ENCODE measurements around the gene CUL9. TPM values are rescaled to one million over a fixed set of nuclear protein-coding genes. Genes with fewer than 3 reads are reported as not detected.

CUL9 gene
- total RNA-seq, 2 experiments from 2014 or later = 32.9 to 37.0 TPM

DNA sequence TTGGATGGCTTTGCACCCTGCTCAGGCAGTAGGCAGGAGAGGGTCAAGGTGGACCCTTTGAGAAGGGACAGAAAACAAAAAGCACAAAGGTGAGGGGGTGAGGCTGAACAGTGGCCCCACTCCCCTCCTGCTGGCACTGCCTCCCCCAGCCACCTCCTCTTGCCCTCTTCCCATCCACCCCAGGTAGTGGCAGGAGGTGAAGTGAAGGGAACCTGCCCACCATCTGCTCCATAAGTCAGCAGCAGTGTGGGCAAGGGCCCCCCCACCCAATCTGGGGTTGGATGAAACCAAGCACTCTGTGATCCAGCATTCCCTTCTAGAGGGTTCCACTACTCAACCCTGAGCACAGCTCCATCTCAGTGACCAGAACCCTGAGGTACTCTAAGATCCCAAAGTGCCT, 89.9 kb downstream of the CUL9 start:
- Histone ChIP-seq H4K20me1 (ENCODE audit: insufficient read depth, low read length) (no peaks in the 10 kb centered on the region), H3K4me3 (ENCODE audit: low read depth, low read length, poor library complexity, severe bottlenecking) (no peak overlapping the region), H3K9me3 (ENCODE audit: low read length) (no peaks in the 10 kb centered on the region), H3K36me3 (ENCODE audit: insufficient read depth, low read length) (no peaks in the 10 kb centered on the region), H2AFZ (ENCODE audit: low read length) (no peak overlapping the region), H3K4me2 (ENCODE audit: low read length) (no peak overlapping the region), H3K79me2 (ENCODE audit: insufficient read depth, low read depth, low read length) (no peaks in the 10 kb centered on the region), H3K9me2 (ENCODE audit: insufficient read depth, low read length) (no peaks in the 10 kb centered on the region), H3K27ac (ENCODE audit: low read depth, low read length, poor library complexity, severe bottlenecking) (no peak overlapping the region), H3K4me1 (ENCODE audit: insufficient read depth, low read length, poor library complexity, severe bottlenecking) (peaks cover 32% of the 10 kb centered on the region)
- no TSS peak for BruUV-seq (replicated peaks)
- DNase-seq (ENCODE audit: low spot score) = no peak
- TF ChIP-seq, protein P1, sequence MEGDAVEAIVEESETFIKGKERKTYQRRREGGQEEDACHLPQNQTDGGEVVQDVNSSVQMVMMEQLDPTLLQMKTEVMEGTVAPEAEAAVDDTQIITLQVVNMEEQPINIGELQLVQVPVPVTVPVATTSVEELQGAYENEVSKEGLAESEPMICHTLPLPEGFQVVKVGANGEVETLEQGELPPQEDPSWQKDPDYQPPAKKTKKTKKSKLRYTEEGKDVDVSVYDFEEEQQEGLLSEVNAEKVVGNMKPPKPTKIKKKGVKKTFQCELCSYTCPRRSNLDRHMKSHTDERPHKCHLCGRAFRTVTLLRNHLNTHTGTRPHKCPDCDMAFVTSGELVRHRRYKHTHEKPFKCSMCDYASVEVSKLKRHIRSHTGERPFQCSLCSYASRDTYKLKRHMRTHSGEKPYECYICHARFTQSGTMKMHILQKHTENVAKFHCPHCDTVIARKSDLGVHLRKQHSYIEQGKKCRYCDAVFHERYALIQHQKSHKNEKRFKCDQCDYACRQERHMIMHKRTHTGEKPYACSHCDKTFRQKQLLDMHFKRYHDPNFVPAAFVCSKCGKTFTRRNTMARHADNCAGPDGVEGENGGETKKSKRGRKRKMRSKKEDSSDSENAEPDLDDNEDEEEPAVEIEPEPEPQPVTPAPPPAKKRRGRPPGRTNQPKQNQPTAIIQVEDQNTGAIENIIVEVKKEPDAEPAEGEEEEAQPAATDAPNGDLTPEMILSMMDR (conservative IDR thresholded peaks at IDR 0.05; ENCODE audit: low read length) = no peak
- no peak for TF ChIP-seq EZH2phosphoT487 (IDR thresholded peaks at IDR 0.05; ENCODE audit: borderline replicate concordance, low read depth, low read length)
- ChIA-PET POLR2A (interaction anchor here (0.6 kb wide), 1 partner anchor 78 kb away, joined by 8 read pairs; no protein-coding TSS in a partner anchor), CTCF (ENCODE audit: unreplicated experiment) (no interaction called here)
- intact Hi-C loops (cut with micrococcal nuclease; ENCODE audit: unreplicated experiment) = loop anchor here (5.0 kb wide), 2 partner anchors 60 to 110 kb away; no protein-coding TSS in a partner anchor

DNA sequence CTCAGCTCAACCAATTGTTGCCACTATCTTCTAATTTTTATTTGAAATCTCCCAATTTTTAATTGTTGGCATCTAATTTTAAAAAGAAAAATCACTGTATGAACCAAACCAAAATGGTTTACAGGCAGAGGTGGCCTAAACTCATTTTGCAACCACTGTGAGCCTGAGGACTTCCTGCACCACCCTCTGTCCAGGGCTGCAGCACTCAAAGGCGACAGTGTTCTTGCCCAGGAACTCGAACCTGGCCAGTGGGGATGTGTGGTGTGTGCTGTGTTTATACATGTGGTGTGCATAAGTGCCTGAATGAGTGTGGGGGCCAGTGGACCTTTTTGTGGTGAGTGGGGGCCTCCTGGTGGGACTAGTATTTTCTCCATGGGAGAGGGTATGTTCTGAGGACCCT, 91.7 kb downstream of the CUL9 start:
- no peaks in the 10 kb centered on the region for H3K9me2 ChIP-seq (ENCODE audit: insufficient read depth, low read length)
- H3K4me1 ChIP-seq (ENCODE audit: insufficient read depth, low read length, poor library complexity, severe bottlenecking) = peaks cover 32% of the 10 kb centered on the region
- intact Hi-C loops (cut with micrococcal nuclease; ENCODE audit: unreplicated experiment) = loop anchor here (5.0 kb wide), 2 partner anchors 59 to 109 kb away; no protein-coding TSS in a partner anchor
- H3K79me2 ChIP-seq (ENCODE audit: insufficient read depth, low read depth, low read length) = no peaks in the 10 kb centered on the region
- no TSS peak for BruUV-seq (replicated peaks)
- DNase-seq (ENCODE audit: low spot score) = no peak
- H4K20me1 ChIP-seq (ENCODE audit: insufficient read depth, low read length) = no peaks in the 10 kb centered on the region
- POLR2A ChIA-PET = no interaction called here
- no peak overlapping the region for H3K4me2 ChIP-seq (ENCODE audit: low read length)
- no peaks in the 10 kb centered on the region for H3K9me3 ChIP-seq (ENCODE audit: low read length)
- no peaks in the 10 kb centered on the region for H3K36me3 ChIP-seq (ENCODE audit: insufficient read depth, low read length)
- H3K27ac ChIP-seq (ENCODE audit: low read depth, low read length, poor library complexity, severe bottlenecking) = no peak overlapping the region
- no peak overlapping the region for H2AFZ ChIP-seq (ENCODE audit: low read length)
- no peak overlapping the region for H3K4me3 ChIP-seq (ENCODE audit: low read depth, low read length, poor library complexity, severe bottlenecking)
- CTCF ChIA-PET (ENCODE audit: unreplicated experiment) = no interaction called here
- TF ChIP-seq, protein P1 (conservative IDR thresholded peaks at IDR 0.05; ENCODE audit: low read length) = no peak
- no peak for TF ChIP-seq EZH2phosphoT487 (IDR thresholded peaks at IDR 0.05; ENCODE audit: borderline replicate concordance, low read depth, low read length)

Other genes with a start within 250 kb of the CUL9 start
- 1.7 TPM in 1 of 2 replicates, not detected in the other for gene GNMT, start 221.4 kb upstream of the CUL9 start, total RNA-seq (2014; rRNA removed; shearing (Covaris generic))
- gene GNMT, start 221.4 kb upstream of the CUL9 start, total RNA-seq (2022) = 1.7 and 2.2 TPM in 2 replicates
- gene PEX6, start 203.0 kb upstream of the CUL9 start, total RNA-seq (2014; rRNA removed; shearing (Covaris generic)) = 24.7 and 26.3 TPM in 2 replicates
- 22.4 and 23.8 TPM in 2 replicates for gene PEX6, start 203.0 kb upstream of the CUL9 start, total RNA-seq (2022)
- 29.1 and 35.0 TPM in 2 replicates for gene PPP2R5D, start 197.6 kb upstream of the CUL9 start, total RNA-seq (2014; rRNA removed; shearing (Covaris generic))
- 35.6 and 39.5 TPM in 2 replicates for gene PPP2R5D, start 197.6 kb upstream of the CUL9 start, total RNA-seq (2022)
- gene MEA1, start 168.2 kb upstream of the CUL9 start, total RNA-seq (2014; rRNA removed; shearing (Covaris generic)) = 70.7 and 76.0 TPM in 2 replicates
- gene MEA1, start 168.2 kb upstream of the CUL9 start, total RNA-seq (2022) = 59.1 and 67.9 TPM in 2 replicates
- gene KLHDC3, start 167.9 kb upstream of the CUL9 start, total RNA-seq (2014; rRNA removed; shearing (Covaris generic)) = 78.6 and 89.9 TPM in 2 replicates
- 91.4 and 99.6 TPM in 2 replicates for gene KLHDC3, start 167.9 kb upstream of the CUL9 start, total RNA-seq (2022)
- 61.1 and 72.6 TPM in 2 replicates for gene RRP36, start 160.6 kb upstream of the CUL9 start, total RNA-seq (2014; rRNA removed; shearing (Covaris generic))
- gene RRP36, start 160.6 kb upstream of the CUL9 start, total RNA-seq (2022) = 66.7 and 75.9 TPM in 2 replicates
- 14.1 and 16.9 TPM in 2 replicates for gene CUL7, start 128.3 kb upstream of the CUL9 start, total RNA-seq (2014; rRNA removed; shearing (Covaris generic))
- gene CUL7, start 128.3 kb upstream of the CUL9 start, total RNA-seq (2022) = 14.9 and 18.6 TPM in 2 replicates
- gene MRPL2, start 122.8 kb upstream of the CUL9 start, total RNA-seq (2014; rRNA removed; shearing (Covaris generic)) = 25.8 and 31.8 TPM in 2 replicates
- 76.9 and 81.7 TPM in 2 replicates for gene MRPL2, start 122.8 kb upstream of the CUL9 start, total RNA-seq (2022)
- 15.0 and 16.4 TPM in 2 replicates for gene KLC4, start 122.6 kb upstream of the CUL9 start, total RNA-seq (2014; rRNA removed; shearing (Covaris generic))
- 22.5 and 25.2 TPM in 2 replicates for gene KLC4, start 122.6 kb upstream of the CUL9 start, total RNA-seq (2022)
- 12.7 and 18.5 TPM in 2 replicates for gene PTK7, start 105.9 kb upstream of the CUL9 start, total RNA-seq (2014; rRNA removed; shearing (Covaris generic))
- gene PTK7, start 105.9 kb upstream of the CUL9 start, total RNA-seq (2022) = 12.0 and 13.0 TPM in 2 replicates
- gene SRF, start 10.9 kb upstream of the CUL9 start, total RNA-seq (2014; rRNA removed; shearing (Covaris generic)) = 17.6 and 22.8 TPM in 2 replicates
- 23.1 and 24.2 TPM in 2 replicates for gene SRF, start 10.9 kb upstream of the CUL9 start, total RNA-seq (2022)
- 111 and 126 TPM in 2 replicates for gene DNPH1, start 47.3 kb downstream of the CUL9 start, total RNA-seq (2014; rRNA removed; shearing (Covaris generic))
- 58.7 and 65.5 TPM in 2 replicates for gene DNPH1, start 47.3 kb downstream of the CUL9 start, total RNA-seq (2022)
- 0.05 and 0.35 TPM in 2 replicates for gene TTBK1, start 61.3 kb downstream of the CUL9 start, total RNA-seq (2014; rRNA removed; shearing (Covaris generic))
- 1.5 and 1.7 TPM in 2 replicates for gene TTBK1, start 61.3 kb downstream of the CUL9 start, total RNA-seq (2022)
- not detected in 2 replicates for gene SLC22A7, start 116.1 kb downstream of the CUL9 start, total RNA-seq (2014; rRNA removed; shearing (Covaris generic))
- gene SLC22A7, start 116.1 kb downstream of the CUL9 start, total RNA-seq (2022) = not detected in 2 replicates
- gene CRIP3, start 126.6 kb downstream of the CUL9 start, total RNA-seq (2014; rRNA removed; shearing (Covaris generic)) = 2.7 and 2.9 TPM in 2 replicates
- 1.7 TPM in 1 of 2 replicates, not detected in the other for gene CRIP3, start 126.6 kb downstream of the CUL9 start, total RNA-seq (2022)
- 12.8 and 15.7 TPM in 2 replicates for gene ZNF318, start 187.5 kb downstream of the CUL9 start, total RNA-seq (2014; rRNA removed; shearing (Covaris generic))
- gene ZNF318, start 187.5 kb downstream of the CUL9 start, total RNA-seq (2022) = 24.4 and 24.9 TPM in 2 replicates
- gene ABCC10, start 245.3 kb downstream of the CUL9 start, total RNA-seq (2014; rRNA removed; shearing (Covaris generic)) = 11.4 and 12.4 TPM in 2 replicates
- gene ABCC10, start 245.3 kb downstream of the CUL9 start, total RNA-seq (2022) = 31.1 and 35.3 TPM in 2 replicates